ENCODE results near the gene RASGEF1C.

GRCh38 chr5:180129291-180130190, 79.5 kb downstream of the RASGEF1C start:
- TF ChIP-seq CTCF (IDR thresholded peaks at IDR 0.05): no peak
- no peak for TF ChIP-seq POLR2A (IDR thresholded peaks at IDR 0.05)
